GM12892 (cell line): ENCODE measurements around the gene RTN1.

ENCODE experiments used
- POLR2A ChIP-seq: IDR thresholded peaks from 2 replicates; pipeline ENCODE4 v1.6.1; 2011; ENCODE audit warnings: low read depth, low read length, control low read depth
- POLR2AphosphoS5 ChIP-seq: IDR thresholded peaks from 2 replicates; pipeline ENCODE4 v1.6.1; 2011; ENCODE audit warnings: low read depth, low read length, control low read depth
- TAF1 ChIP-seq: IDR thresholded peaks from 2 replicates; pipeline ENCODE4 v1.6.1; 2011; ENCODE audit warnings: low read depth, mild to moderate bottlenecking, control low read depth, low read length, borderline replicate concordance

GRCh38 chr14:59691266-59691665, 179.3 kb downstream of the RTN1 start:
- TF ChIP-seq TAF1 (no peak), POLR2A (no peak), POLR2AphosphoS5 (no peak)
